ENCODE measurements around the gene CFB. TPM values are rescaled to one million over a fixed set of nuclear protein-coding genes. Genes with fewer than 3 reads are reported as not detected.
"Not testable (repeated sequence)": the region's sequence is repeated elsewhere in the genome, so short reads cannot be mapped to it uniquely, and the experiment has no call there.

Gene CFB
- total RNA-seq, 5 donors from 2014 or later (not counting 1 experiment from before 2014, with no cell fraction given): 1.3 to 2.2 (median 1.8) TPM; not detected in 2

DNA sequence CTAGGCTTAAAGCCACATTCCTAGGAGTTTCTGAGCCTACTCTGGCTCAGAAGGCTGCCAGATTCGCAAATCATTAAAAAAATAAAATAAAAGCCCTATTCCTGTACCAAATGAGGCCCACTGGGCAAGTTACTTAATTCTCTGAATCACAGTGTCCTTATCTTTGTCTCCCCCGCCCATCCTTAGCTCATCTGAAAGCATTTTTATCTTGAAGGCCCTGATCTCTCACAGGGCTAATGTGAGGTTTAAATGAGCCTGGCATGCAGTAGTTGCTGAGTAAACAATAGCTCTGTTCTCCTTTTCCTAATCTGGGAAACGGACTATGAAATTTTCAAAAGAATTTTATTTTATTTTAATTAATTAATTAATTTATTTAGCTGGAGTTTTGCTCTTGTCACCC is 41.9 kb upstream of the CFB start:
- peaks cover 6 to 31% of the 10 kb centered on the region in 2 experiments for H3K4me1 ChIP-seq (ENCODE audit: control insufficient read depth in 1 of 2, extremely low read depth in 1 of 2, insufficient read depth in 2 of 2, low read length in 2 of 2)
- CTCF ChIA-PET: no interaction called here
- H3K27me3 ChIP-seq (replicated peaks in 1 of 2; ENCODE audit: control insufficient read depth in 2 of 2, extremely low read depth in 1 of 2, insufficient read depth in 2 of 2, low read length in 1 of 2): peaks cover 0 to 9% of the 10 kb centered on the region in 2 experiments
- no peak for ATAC-seq (replicated peaks in 1 of 4)
- no peak for DNase-seq
- H3K36me3 Mint-ChIP-seq: no peaks in the 10 kb centered on the region
- H3K4me3 Mint-ChIP-seq: no peak overlapping the region
- no peak overlapping the region for H3K27ac Mint-ChIP-seq
- H3K4me3 ChIP-seq (ENCODE audit: control insufficient read depth in 1 of 2, extremely low read depth in 1 of 2, low read length in 1 of 2): no peak overlapping the region
- H3K36me3 ChIP-seq (ENCODE audit: control insufficient read depth in 2 of 2, extremely low read depth in 1 of 2, insufficient read depth in 1 of 2, low read length in 1 of 2): no peaks in the 10 kb centered on the region
- peaks cover 20 to 22% (median 21%) of the 10 kb centered on the region in 3 donors for H3K4me1 Mint-ChIP-seq
- H3K27ac ChIP-seq (ENCODE audit: low read length): no peak overlapping the region
- WGBS (ENCODE audit: insufficient coverage): 100% methylated on average over 1 of the region's 3 CpGs
- POLR2A ChIA-PET: no interaction called here
- H3K27me3 Mint-ChIP-seq: no peaks in the 10 kb centered on the region
- no peaks in the 10 kb centered on the region for H3K9me3 ChIP-seq
- H3K9me3 Mint-ChIP-seq: no peaks in the 10 kb centered on the region

GRCh38 chr6:31905041-31905440 is 40.9 kb upstream of the CFB start:
- no peaks in the 10 kb centered on the region for H3K36me3 Mint-ChIP-seq
- POLR2A ChIA-PET: interaction anchor here in 1 of 2 donors (0.6 kb wide), 1 partner anchor 1339 kb away, joined by 5 read pairs; no protein-coding TSS in a partner anchor
- no peak overlapping the region for H3K4me3 Mint-ChIP-seq
- H3K27me3 ChIP-seq (replicated peaks in 1 of 2; ENCODE audit: control insufficient read depth in 2 of 2, extremely low read depth in 1 of 2, insufficient read depth in 2 of 2, low read length in 1 of 2): peaks cover 0 to 9% of the 10 kb centered on the region in 2 experiments
- H3K4me1 Mint-ChIP-seq: peaks cover 11 to 12% (median 11%) of the 10 kb centered on the region in 3 donors
- H3K27me3 Mint-ChIP-seq: no peaks in the 10 kb centered on the region
- CTCF ChIA-PET: interaction anchor here in 1 of 2 donors (0.6 kb wide), 1 partner anchor 209 kb away, joined by 3 read pairs; no protein-coding TSS in a partner anchor
- H3K4me1 ChIP-seq (ENCODE audit: control insufficient read depth in 1 of 2, extremely low read depth in 1 of 2, insufficient read depth in 2 of 2, low read length in 2 of 2): peaks cover 6 to 20% of the 10 kb centered on the region in 2 experiments
- ATAC-seq (replicated peaks in 1 of 4) (no peak), DNase-seq (no peak)
- H3K9me3 ChIP-seq: no peaks in the 10 kb centered on the region
- H3K4me3 ChIP-seq (ENCODE audit: control insufficient read depth in 1 of 2, extremely low read depth in 1 of 2, low read length in 1 of 2): no peak overlapping the region
- no peaks in the 10 kb centered on the region for H3K9me3 Mint-ChIP-seq
- no peak overlapping the region for H3K27ac Mint-ChIP-seq
- no peaks in the 10 kb centered on the region for H3K36me3 ChIP-seq (ENCODE audit: control insufficient read depth in 2 of 2, extremely low read depth in 1 of 2, insufficient read depth in 1 of 2, low read length in 1 of 2)
- no CpG with 5 or more reads among the region's 1 CpG for WGBS (ENCODE audit: insufficient coverage)
- no peak overlapping the region for H3K27ac ChIP-seq (ENCODE audit: low read length)

DNA sequence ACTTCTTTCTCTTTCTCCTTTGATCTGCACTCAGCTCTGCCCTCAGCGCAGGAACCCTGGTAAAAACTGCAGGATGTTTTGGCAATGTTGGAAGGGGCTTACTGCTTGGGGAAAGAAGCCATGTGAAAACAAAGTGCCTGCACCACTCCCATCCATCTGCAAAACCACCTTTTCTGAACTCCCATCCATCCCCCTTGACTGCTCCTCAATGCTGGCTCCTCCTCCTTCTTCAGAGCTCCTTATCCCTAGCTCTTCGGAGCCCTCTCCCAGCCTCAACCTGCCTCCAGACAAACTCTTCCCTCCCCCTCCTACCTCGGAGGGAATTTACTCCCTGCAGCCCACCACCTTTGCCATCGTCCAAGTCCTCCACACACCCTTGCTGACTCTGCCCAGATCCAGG is 39.8 kb upstream of the CFB start:
- Histone ChIP-seq H3K27ac (ENCODE audit: low read length) (no peak overlapping the region), H3K36me3 (ENCODE audit: control insufficient read depth in 2 of 2, extremely low read depth in 1 of 2, insufficient read depth in 1 of 2, low read length in 1 of 2) (no peaks in the 10 kb centered on the region), H3K4me1 (ENCODE audit: control insufficient read depth in 1 of 2, extremely low read depth in 1 of 2, insufficient read depth in 2 of 2, low read length in 2 of 2) (peaks cover under 1 to 11% of the 10 kb centered on the region in 2 experiments), H3K4me3 (ENCODE audit: control insufficient read depth in 1 of 2, extremely low read depth in 1 of 2, low read length in 1 of 2) (no peak overlapping the region), H3K27me3 (replicated peaks in 1 of 2; ENCODE audit: control insufficient read depth in 2 of 2, extremely low read depth in 1 of 2, insufficient read depth in 2 of 2, low read length in 1 of 2) (peaks cover 0 to 17% of the 10 kb centered on the region in 2 experiments), H3K9me3 (no peaks in the 10 kb centered on the region)
- DNase-seq (no peak), ATAC-seq (replicated peaks in 1 of 4) (no peak)
- ChIA-PET POLR2A (no interaction called here), CTCF (interaction anchor here in 1 of 2 donors (0.7 kb wide), 1 partner anchor 249 kb away, joined by 3 read pairs; no protein-coding TSS in a partner anchor)
- Mint-ChIP-seq H3K27me3 (no peaks in the 10 kb centered on the region), H3K9me3 (no peaks in the 10 kb centered on the region), H3K4me3 (no peak overlapping the region), H3K36me3 (no peaks in the 10 kb centered on the region), H3K27ac (no peak overlapping the region), H3K4me1 (peaks cover 9 to 12% (median 11%) of the 10 kb centered on the region in 3 donors)
- WGBS (ENCODE audit: insufficient coverage): 64% methylated on average over 3 of the region's 4 CpGs

DNA sequence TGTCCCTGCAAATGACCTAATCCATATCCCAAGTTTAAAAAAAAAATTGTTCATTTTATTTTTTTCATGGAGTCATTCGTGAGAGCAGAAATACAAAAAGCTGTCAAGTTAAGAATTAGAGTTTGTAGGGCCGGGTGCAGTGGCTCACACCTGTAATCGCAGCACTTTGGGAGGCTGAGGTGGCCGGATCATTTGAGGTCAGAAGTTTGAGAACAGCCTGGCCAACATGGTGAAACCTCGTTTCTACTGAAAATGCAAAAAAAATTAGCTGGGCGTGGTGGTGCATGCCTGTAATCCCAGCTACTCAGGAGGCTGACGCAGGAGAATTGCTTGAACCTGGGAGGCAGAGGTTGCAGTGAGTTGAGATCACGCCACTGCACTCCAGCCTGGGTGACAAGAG is 39.2 kb upstream of the CFB start:
- not testable (repeated sequence) for H3K9me3 ChIP-seq; H3K4me3 Mint-ChIP-seq; H3K27ac Mint-ChIP-seq; H3K4me1 ChIP-seq (ENCODE audit: control insufficient read depth in 1 of 2, extremely low read depth in 1 of 2, insufficient read depth in 2 of 2, low read length in 2 of 2); ATAC-seq (replicated peaks in 1 of 4); DNase-seq; H3K27ac ChIP-seq (ENCODE audit: low read length); H3K36me3 Mint-ChIP-seq; H3K36me3 ChIP-seq (ENCODE audit: control insufficient read depth in 2 of 2, extremely low read depth in 1 of 2, insufficient read depth in 1 of 2, low read length in 1 of 2); H3K27me3 Mint-ChIP-seq; H3K9me3 Mint-ChIP-seq; H3K4me3 ChIP-seq (ENCODE audit: control insufficient read depth in 1 of 2, extremely low read depth in 1 of 2, low read length in 1 of 2)
- peaks cover 0 to 18% of the 10 kb centered on the region in 2 experiments for H3K27me3 ChIP-seq (replicated peaks in 1 of 2; ENCODE audit: control insufficient read depth in 2 of 2, extremely low read depth in 1 of 2, insufficient read depth in 2 of 2, low read length in 1 of 2)
- POLR2A ChIA-PET: interaction anchor here (0.5 to 0.6 kb wide), 2 partner anchors 9 to 30 kb away, joined by 6 to 8 read pairs; no protein-coding TSS in a partner anchor
- 78% methylated on average over 5 of the region's 8 CpGs for WGBS (ENCODE audit: insufficient coverage)
- CTCF ChIA-PET: interaction anchor here (0.7 kb wide), 2 partner anchors 46 to 248 kb away, joined by 3 to 5 read pairs; no protein-coding TSS in a partner anchor
- H3K4me1 Mint-ChIP-seq: peaks cover 9 to 11% (median 9%) of the 10 kb centered on the region in 3 donors

DNA sequence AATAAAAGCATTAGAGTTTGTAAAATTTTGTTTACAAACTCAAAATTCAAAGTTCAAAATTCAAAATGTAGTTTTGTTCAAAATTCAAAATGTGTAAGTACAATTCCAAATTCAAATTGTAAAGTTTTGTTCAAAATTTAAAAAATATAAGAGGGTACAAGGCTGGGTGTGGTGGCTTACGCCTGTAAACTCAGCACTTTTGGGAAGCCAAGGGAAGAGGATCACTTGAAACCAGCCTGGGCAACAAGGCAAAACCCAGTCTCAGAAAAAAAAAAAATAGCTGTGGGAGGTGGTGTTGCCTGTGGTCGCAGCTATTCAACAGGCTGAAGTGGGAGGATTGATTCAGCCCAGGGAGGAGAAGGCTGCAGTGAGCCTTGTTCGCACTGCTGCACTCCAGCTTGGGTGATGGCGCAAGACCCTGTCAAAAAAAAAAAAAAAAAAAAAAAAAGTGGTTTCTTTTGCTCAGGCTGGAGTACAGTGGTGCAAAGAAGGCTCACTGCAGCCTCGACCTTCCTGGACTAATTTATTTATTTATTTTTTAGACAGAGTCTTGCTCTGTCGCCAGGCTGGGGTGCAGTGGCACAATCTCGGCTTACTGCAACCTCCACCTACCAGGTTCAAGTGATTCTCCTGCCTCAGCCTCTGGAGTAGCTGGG is 38.6 kb upstream of the CFB start:
- peaks cover 0 to 7% of the 10 kb centered on the region in 2 experiments for H3K4me1 ChIP-seq (ENCODE audit: control insufficient read depth in 1 of 2, extremely low read depth in 1 of 2, insufficient read depth in 2 of 2, low read length in 2 of 2)
- Mint-ChIP-seq H3K4me1 (peaks cover 9 to 10% (median 9%) of the 10 kb centered on the region in 3 donors), H3K9me3 (no peaks in the 10 kb centered on the region), H3K27me3 (peaks cover 0 to 1% of the 10 kb centered on the region in 2 donors), H3K36me3 (no peaks in the 10 kb centered on the region), H3K4me3 (no peak overlapping the region), H3K27ac (no peak overlapping the region)
- ChIA-PET CTCF (interaction anchor here in 1 of 2 donors (0.7 kb wide), 1 partner anchor 46 kb away, joined by 5 read pairs; no protein-coding TSS in a partner anchor), POLR2A (interaction anchor here (0.5 to 0.7 kb wide), 3 partner anchors 9 to 415 kb away, joined by 6 to 8 read pairs (median 7); no protein-coding TSS in a partner anchor)
- DNase-seq (no peak), ATAC-seq (replicated peaks in 1 of 4) (no peak)
- H3K27me3 ChIP-seq (replicated peaks in 1 of 2; ENCODE audit: control insufficient read depth in 2 of 2, extremely low read depth in 1 of 2, insufficient read depth in 2 of 2, low read length in 1 of 2): peaks cover 0 to 18% of the 10 kb centered on the region in 2 experiments
- WGBS (ENCODE audit: insufficient coverage): 44% methylated on average over 3 of the region's 7 CpGs
- no peaks in the 10 kb centered on the region for H3K36me3 ChIP-seq (ENCODE audit: control insufficient read depth in 2 of 2, extremely low read depth in 1 of 2, insufficient read depth in 1 of 2, low read length in 1 of 2)
- no peak overlapping the region for H3K4me3 ChIP-seq (ENCODE audit: control insufficient read depth in 1 of 2, extremely low read depth in 1 of 2, low read length in 1 of 2)
- H3K9me3 ChIP-seq: no peaks in the 10 kb centered on the region
- no peak overlapping the region for H3K27ac ChIP-seq (ENCODE audit: low read length)

GRCh38 chr6:31908255-31908654 is 37.6 kb upstream of the CFB start:
- H3K9me3 ChIP-seq; H3K4me3 Mint-ChIP-seq; CTCF ChIA-PET; H3K9me3 Mint-ChIP-seq; H3K27ac ChIP-seq (ENCODE audit: low read length); H3K4me1 ChIP-seq (ENCODE audit: control insufficient read depth in 1 of 2, extremely low read depth in 1 of 2, insufficient read depth in 2 of 2, low read length in 2 of 2); H3K36me3 Mint-ChIP-seq; POLR2A ChIA-PET; H3K4me1 Mint-ChIP-seq; DNase-seq; H3K27me3 Mint-ChIP-seq; H3K27ac Mint-ChIP-seq; H3K36me3 ChIP-seq (ENCODE audit: control insufficient read depth in 2 of 2, extremely low read depth in 1 of 2, insufficient read depth in 1 of 2, low read length in 1 of 2); H3K4me3 ChIP-seq (ENCODE audit: control insufficient read depth in 1 of 2, extremely low read depth in 1 of 2, low read length in 1 of 2); ATAC-seq (replicated peaks in 1 of 4): not testable (repeated sequence)
- 92% methylated on average over 2 of the region's 5 CpGs for WGBS (ENCODE audit: insufficient coverage)
- peaks cover 0 to 24% of the 10 kb centered on the region in 2 experiments for H3K27me3 ChIP-seq (replicated peaks in 1 of 2; ENCODE audit: control insufficient read depth in 2 of 2, extremely low read depth in 1 of 2, insufficient read depth in 2 of 2, low read length in 1 of 2)
